GM18909 (cell line): Measurements from ENCODE around the gene APOL2.
"Not testable (repeated sequence)": the region's sequence is repeated elsewhere in the genome, so short reads cannot be mapped to it uniquely, and the experiment has no call there.

Experiments used
- ATAC-seq: cut with Tn5 transposase; IDR thresholded peaks from one replicate; pipeline ENCODE4 v1.9.1; 2021; ENCODE audit warnings: mild to moderate bottlenecking; ENCODE audit not compliant: unreplicated experiment, poor library complexity

Gene APOL2

GRCh38 chr22:36263886-36264664 lies 24.7 kb upstream of the APOL2 start:
- ATAC-seq, result not testable (repeated sequence)

- ATAC-seq, result not testable (repeated sequence)
These were observed 23.9 kb upstream of the APOL2 start for GRCh38 chr22:36263216-36263673.

DNA sequence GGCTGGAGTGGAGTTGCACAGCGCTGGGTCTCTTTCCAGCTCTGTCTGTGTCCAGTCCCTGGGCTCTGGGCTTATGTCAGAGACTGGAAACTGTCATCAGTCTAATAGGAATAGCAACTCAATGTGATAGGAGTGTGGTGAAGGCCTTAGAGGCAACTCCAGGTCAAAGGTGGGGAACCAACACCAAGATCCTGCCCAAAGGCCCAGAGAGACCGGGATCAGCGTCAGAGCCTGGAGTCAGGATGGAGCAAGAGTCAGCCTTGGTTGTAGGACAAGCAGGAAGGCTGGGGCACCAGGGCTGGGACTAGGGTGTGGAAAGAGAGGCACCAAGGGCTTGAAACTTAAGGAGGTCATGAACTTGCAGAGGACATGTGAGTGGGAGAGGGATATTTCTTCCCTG lies 23.0 kb upstream of the APOL2 start:
- not testable (repeated sequence) for ATAC-seq

DNA sequence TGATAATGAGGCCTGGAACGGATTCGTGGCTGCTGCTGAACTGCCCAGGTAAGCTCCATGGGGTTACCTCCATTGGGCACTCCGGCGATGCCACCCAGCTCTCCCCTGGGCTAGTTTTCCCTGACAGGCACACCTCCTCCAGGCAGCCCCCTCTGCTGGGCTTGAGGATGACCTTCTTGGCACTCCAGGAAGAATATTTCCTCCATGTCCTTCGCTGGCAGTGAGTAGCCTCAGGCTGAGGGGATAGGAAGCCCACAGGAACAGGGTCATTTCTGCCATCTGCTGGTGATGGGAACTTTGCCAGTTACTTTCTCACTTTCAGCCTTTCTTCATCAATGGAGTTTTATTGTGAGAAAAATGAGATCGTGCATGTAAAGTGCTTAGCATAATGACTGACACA lies 22.3 kb upstream of the APOL2 start:
- not testable (repeated sequence) for ATAC-seq

DNA sequence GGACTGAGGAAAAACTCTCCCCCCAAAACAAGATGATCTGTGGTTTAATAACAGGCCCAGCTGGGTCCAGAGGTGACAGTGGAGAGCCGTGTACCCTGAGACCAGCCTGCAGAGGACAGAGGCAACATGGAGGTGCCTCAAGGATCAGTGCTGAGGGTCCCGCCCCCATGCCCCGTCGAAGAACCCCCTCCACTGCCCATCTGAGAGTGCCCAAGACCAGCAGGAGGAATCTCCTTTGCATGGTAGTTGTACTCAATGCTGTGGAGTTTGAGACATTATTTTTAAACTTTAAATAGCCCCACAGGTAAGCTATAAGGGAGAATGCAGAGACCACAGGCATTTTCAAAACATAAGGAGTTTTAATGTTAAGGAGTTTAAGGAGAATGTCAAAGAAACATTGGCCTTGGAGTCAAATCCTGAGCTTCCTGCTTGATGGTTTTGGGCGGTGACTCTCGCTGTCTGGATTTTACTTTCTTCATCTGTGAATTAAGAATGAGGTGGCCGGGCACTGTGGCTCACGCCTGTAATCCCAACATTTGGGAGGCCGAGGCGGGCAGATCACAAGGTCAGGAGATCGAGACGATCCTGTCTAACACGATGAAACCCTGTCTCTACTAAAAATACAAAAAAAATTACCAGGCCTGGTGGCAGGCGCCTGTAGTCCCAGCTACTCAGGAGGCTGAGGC lies 20.4 kb upstream of the APOL2 start:
- ATAC-seq, result no peak

DNA sequence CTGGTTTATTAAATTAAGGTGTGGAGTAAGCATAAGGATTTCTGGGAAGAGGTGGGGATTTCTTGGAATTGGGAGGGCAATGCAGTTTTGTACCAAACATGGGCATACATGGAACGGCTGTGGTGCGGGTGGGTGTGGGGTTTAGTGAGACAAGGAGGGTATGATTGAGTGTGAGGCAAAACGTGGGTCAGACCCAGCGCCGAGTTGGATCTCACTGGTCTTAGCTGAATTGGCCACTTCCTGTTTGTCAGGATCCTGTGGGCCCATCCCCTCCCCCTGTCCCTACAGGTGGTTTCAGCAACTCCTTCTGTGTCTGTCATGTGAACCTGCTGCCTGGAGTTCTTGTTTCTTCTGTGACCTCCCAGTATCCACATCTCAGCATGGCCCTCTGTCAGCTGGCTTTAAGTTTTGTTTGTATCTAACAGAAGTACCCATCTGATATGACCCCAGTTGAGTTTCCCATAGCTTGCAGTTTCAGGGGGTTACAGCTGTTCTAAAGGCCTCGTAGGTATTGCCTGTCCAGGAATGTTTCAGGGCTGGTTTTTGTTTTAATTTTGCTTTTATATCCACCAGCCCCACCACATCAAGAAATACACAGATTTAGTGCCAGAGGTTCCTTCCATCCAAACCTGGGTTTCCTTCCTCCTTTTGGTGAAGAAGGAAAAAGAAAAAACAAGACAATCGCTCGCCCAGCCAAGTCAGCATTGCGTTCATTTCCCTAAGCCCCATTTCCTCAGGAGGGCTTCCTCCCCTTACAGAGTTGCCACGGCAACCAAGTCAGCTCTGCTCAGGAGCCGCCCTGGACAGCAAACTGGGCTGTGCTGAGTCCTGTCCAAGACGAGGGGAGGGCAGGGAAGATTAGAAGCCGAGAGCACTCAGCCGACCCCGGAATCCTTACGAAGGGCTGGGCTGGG lies 19.6 kb upstream of the APOL2 start:
- ATAC-seq, result no peak

- no peak for ATAC-seq
These were observed 18.8 kb upstream of the APOL2 start for GRCh38 chr22:36257948-36258670.

GRCh38 chr22:36257308-36257707 lies 18.0 kb upstream of the APOL2 start:
- no peak for ATAC-seq

DNA sequence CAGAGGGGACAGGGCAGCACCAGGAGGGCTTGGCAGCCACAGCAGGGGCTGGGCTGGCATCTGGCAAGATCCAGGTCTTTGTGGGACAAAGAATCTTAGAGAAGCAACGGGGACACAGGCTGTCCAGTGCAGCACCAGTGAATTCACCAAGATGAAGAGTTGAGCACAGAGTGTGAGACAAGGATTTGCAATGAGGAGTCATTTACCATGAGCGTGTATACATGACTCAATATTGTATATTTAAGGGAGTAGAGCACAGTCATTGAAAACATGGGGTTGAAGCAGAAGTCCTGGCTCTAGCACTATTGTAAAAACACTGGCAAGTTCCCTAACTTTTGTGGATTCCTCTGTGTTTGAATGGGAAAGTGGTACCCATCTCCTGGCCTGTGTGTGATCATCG lies 17.2 kb upstream of the APOL2 start:
- ATAC-seq, result no peak

- ATAC-seq, result not testable (repeated sequence)
These were observed 16.2 kb upstream of the APOL2 start for GRCh38 chr22:36255572-36255971.

DNA sequence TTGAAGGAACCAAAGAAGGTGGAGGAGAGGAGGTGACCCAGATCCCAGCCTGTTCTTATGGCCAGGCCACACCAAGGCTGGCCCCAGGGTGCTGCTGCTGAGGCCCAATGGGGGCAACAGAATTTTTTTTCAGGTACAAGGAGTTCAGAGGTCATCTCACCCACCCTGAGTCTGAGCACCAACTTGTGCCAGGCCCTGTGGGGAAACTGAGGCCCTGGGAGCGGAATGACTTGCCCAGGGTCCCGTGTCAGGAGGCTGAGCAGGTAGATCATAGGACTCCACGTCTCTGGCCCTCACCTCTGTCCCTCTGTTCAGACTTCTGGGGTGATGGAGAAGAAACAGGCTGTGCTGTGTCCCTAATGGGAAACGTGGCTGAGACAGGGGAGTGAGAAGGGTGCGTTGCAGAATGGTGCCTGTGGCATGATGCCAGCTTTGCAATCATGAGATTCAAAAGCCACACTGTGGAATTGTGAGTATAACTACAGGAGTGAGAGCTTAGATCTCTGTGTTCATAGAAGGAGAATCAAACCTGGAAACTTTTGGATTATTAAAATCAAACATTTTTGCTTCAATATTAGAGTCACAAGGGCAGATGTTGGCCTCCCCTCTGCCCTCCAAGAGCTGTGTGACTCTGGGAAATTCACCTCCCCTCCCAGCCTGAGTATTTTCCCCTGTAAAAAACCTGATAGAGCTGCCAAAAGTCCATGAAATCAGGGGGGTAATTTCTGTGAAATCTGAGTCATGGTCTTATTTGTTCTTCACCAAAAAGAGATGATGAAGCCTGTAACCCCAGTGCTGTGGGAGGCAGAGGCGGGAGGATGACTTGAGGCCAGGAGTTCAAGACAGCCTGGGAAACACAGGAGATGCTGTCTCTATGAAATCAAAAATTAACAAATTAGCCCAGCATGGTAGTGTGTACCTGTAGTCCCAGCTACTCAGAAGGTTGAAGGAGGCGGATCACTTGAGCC lies 14.5 kb upstream of the APOL2 start:
- ATAC-seq, result no peak

DNA sequence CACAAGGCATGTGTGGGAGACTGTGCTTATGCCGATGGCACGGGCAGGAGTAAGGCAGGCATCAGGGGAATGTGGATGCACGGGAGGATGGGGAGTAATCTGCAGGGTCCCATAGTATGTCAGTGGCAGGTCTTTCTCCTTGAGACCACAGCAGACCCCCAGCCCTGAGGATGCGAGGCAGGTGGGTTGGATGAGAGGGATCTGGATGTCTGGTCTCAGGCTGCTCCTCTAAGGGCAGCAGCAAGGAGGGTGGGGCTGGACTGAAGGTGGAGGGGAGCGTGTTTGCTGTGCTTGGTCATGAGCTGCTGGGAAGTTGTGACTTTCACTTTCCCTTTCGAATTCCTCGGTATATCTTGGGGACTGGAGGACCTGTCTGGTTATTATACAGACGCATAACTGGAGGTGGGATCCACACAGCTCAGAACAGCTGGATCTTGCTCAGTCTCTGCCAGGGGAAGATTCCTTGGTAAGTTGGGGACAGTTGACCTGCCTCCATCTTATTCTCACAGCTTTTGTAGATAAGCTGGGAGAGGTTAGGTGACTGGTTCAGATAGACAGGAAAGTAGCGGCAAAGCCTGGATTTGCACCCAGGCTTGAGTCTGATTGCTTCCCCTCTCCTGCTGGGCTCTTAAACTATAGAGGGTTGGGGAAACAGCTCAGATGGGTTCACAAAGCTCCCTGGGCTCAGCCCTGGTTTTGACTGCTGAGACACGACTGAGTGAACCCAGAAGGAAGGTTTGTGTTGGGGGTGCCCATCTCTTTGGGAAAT lies 13.6 kb upstream of the APOL2 start, which contains the start of gene APOL1:
TSS of gene APOL1 (plus strand) at position 380 of the 769 bp plus-strand sequence. CDS start 1,823 bp downstream, outside the sequence.
- peak; percentile 61 for ATAC-seq

- ATAC-seq, result not testable (repeated sequence)
These were observed 12.8 kb upstream of the APOL2 start for GRCh38 chr22:36251979-36252608.

GRCh38 chr22:36250292-36250960 lies 11.1 kb upstream of the APOL2 start:
- ATAC-seq, result not testable (repeated sequence)

DNA sequence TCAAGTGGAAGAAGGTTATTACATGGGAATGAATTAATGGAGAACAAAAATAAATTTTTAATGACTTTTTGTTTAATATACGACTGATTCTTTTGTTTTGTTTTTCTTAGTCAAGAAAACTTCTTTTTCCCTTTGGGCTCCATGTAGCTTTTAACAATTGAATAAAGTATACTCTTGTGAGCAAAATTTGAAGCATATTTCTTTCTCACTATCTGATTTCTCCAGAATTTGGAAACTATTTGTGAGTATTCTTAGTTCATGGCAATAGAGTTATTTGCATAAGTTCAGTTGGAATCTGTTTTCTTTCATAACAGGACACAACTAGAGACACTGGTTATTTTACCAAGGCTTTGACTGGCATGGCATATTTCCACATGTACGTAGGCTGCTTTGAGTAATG lies 9.8 kb upstream of the APOL2 start:
- no peak for ATAC-seq

- ATAC-seq, result no peak
These were observed 8.6 kb upstream of the APOL2 start for GRCh38 chr22:36247955-36248354.

DNA sequence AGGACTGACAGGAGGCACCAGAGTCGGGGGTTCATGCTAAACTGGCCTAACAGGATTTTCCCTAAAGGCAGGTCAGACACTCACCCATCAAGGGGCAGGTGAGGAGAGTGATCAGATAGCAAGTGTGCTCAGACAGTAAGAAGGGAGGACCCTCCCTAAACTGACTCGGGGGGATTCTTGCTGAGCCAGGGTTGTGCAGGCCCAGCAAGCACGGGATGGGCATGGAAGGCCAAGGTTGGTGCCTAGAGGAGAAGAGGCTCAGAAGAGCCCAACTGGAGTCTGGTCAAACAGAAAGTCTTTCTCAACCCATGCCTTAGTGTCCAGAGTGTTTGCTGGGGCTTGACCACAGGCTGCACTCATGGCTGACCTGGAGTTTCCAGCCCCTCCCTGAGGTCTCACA lies 7.4 kb upstream of the APOL2 start:
- no peak for ATAC-seq
